Left kidney (tissue), 2 donors: ENCODE data around the gene FHAD1. TPM values are rescaled to one million over a fixed set of nuclear protein-coding genes. Genes with fewer than 3 reads are reported as not detected.
"Not testable (repeated sequence)": the region's sequence is repeated elsewhere in the genome, so short reads cannot be mapped to it uniquely, and the experiment has no call there.

ENCODE experiments used
- DNase-seq: peaks from one replicate; pipeline ENCODE4 v3.0.0-alpha.2; 2013
- polyA plus RNA-seq: library from polyadenylated mRNA; unstranded; fragments of 120-200 nt; gene quantifications from one replicate; pipeline ENCODE4 v1.2.1, GENCODE V29; 2013; ENCODE audit not compliant: insufficient read length

The FHAD1 gene
- polyA plus RNA-seq, 1 donor, result 3.7 TPM

DNA sequence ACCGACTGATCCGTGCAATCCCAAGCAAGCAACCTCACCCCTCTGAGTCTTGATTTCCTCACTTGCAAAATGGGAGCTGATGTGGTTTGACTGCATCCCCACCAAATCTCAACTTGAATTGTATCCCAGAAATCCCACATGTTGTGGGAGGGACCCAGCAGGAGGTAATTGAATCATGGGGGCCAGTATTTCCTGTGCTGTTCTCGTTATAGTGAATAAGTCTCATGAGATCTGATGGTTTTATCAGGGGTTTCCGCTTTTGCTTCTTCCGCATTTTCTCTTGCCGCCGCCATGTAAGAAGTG is 58.4 kb downstream of the FHAD1 start:
- DNase-seq, result no peak

DNA sequence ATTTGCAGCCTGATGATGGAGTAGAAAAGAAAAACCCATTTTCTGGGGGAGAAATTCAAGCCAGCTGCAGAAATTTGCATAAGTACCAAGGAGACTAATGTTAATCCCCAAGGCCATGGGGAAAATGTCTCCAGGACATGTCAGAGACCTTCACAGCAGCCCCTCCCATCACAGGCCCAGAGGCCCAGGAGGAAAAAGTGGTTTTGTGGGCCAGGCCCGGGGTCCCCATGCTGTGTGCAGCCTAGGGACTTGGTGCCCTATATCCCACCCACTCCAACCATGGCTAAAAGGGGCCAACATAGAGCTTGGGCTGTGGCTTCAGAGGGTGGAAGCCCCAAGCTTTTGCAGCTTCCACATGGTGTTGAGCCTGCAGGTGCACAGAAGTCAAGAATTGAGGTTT is 59.3 kb downstream of the FHAD1 start:
- not testable (repeated sequence) for DNase-seq

DNA sequence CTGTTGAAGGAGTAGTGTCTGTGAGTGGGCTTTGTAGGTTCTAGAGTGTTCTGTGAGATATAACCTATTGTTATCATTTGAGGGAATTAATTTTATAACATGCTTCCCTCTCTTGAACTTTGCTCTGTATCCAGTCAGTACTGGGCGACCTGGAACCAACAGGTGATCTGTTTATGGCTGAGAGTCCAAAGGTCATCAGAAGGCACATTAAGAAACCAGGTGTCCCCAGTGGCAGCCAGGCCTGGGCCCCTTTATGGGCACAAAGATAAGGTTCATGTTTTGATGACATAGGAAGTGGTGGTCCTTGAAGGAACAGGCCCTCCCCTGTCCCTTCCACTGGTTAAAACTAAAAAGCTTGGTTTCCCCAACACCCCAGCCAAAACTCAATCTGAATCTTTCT is 61.1 kb downstream of the FHAD1 start:
- DNase-seq, result no peak

DNA sequence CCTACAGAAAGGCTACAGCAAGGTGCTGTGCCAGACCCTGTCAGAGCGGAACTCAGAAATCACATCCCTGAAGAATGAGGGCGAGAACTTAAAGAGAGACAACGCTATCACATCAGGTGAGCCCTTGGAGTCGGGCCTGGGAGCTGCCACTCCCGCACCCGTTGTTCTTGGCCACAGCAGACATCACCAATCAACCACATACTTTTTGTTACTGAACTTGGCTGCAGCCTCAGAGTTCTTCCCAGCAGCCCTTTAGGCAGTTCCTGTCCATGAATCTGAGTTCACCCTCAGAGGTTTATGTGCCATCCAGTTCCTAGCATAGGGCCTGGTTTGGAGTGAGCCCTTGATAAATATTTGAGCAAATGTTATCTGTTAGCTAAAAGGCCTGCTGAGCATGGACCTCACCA is 61.6 kb downstream of the FHAD1 start:
- DNase-seq, result no peak

DNA sequence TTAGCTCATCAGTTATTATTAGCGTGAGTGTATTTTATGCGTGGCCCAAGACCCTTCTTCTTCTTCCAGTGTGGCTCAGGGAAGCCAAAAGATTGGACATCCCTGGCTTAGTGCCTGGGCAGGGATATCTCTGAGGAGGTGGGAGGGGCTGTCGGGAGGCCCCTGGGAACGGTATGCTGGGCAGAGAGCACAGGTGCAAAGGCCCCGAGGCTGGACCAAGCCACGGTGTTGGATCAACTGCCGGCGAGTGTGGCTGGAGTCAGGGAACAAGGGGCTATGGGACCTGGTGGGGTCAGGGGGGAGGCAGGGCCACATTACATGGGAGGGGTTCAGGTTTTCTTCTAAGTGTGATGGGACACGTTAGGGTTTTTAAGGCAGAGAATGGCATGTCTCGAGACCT is 62.7 kb downstream of the FHAD1 start:
- no peak for DNase-seq

DNA sequence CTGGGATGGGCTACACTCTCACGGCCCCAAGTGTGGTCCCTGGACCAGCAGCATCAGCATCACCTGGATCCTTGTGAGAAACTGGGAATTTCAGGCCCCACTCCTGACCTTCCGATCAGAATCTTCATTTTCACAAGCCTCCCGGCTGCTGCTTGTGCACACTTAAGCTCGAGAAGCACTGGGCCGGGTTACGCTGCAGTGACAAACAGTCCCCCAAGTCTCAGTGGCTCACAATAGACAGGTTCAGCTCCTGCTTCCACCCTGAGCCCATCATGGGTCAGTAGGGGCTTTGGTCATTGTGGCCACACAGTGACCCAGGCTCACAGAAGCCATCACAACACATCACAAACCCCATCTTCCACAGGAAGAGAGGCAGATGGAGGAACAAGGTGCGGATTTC is 63.5 kb downstream of the FHAD1 start:
- DNase-seq, result no peak

DNA sequence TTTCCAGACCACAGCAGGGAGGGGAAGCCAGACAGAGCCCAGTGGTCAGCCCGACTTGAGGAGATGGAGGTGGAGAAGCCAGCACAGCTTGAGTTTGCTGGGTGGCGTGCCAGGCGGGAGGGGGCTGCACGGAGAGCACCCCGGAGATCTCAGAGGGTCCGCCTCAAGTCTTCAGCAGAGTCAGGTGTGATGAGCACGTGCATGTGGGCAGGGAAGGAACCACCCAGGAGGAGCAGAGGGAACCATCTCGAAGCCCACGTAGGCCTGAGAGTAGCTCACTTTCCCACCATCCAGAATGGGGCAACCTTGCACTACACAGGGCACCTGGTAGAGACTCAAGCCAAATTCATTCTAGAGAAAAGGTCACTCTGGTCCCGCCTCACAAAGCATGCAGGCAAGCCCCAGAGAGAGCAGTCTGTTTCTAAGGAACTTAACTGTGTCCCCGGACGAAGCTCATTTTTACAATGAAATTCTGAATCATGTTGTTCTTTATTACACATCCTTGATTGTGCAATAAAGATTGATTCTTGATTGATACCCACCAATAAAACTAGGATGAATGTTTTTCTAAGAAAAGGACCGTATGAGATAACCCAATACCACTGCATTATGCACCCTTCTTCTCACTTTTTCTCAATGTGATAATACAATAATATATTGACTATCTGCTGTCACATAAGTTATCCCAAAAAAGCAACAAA is 64.2 kb downstream of the FHAD1 start:
- DNase-seq, result no peak

DNA sequence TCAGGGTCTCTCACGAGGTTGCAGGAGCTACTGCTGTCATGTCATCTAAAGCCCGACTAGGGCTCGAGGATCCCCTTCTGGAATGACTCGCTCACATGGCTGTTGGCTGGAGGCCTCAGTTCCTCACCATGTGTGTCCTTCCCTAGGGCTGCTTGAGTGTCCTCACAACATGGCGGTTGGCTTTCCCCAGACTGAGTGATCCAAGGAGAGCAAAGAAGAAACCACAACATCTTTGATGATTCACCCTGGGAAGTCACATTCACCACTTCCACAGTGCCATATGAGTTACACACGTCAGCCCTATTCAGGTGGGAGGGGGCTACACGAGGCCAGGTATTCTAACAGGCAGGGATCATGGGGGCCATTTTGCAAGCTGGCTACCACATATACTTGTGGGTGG is 64.9 kb downstream of the FHAD1 start:
- DNase-seq, result no peak

DNA sequence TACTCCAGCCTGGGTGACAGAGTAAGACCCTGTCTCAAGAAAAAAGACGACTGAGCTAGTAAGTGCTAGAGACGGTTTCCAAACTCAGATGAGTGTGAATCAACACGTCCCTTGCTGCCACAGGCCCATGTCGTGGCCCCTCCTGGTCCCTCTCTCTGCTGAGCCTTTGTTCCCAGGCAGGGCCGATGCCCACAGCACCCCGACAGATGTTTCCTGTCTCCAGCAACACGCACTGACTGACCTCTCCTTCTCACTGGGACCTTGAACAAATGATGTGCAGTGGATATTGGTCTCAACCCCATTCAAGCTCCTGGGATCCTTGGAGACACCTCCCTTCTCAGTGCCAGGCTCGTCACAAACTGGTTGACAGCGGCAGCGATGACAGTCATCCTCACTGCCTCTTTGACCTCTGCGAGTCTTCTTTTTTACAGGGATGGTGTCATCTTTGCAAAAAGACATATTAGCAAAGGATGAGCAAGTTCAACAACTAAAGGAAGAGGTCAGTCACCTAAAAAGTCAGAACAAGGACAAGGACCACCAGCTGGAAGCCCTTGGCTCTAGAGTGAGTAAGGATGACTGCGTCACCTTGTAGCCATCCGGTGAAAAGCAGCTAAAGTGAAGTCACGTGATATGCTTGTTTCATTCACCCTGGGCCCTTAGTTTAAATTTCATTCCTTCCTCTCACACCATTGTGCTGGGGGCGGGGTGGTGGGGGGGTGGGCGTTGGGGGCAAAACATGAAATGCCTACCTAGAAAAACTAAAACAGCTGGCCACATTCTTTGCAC is 65.8 kb downstream of the FHAD1 start:
- DNase-seq, result no peak

DNA sequence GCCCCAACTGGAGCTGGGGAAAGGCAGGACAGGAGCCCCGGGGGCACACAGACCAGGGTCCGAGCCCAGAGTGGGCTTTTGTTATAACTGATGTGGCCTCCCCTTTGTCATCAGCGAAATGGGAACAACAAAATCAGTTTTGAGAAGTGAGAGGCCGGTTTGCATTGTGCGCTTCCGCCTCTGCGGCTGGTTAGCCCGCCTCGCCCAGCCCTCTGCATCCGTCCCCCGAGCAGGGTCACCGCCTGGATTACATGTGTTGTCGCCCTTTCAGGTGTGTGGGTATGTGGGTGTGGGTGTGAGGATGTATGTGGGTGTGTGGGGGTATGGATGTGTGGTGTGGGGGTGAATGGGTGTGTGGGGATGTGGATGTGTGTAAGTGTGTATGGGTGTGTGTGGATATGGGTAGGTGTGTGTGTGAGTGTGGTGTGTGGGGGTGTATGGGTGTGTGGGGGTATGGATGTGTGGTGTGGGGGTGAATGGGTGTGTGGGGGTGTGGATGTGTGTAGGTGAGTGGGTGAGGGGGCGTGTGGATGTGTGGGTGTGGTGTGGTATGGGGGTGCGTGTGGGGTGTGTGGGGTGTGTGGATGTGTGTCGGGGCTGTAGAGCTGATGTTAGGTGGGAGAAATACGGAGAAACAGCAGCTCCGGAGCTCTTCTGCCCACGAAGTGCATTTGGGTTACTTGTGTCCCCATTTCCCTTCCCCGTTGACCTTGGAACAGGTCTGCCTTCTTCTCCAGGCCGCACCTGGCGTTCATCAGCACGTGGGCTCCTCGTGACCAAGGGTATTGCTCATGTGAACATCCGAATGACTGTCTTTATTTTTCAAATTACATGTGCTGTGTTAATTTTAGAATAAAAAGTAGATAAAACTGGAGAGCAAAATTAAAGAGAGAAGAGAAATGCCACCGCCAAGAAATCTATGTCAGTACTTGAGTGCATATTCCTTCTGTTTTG is 67.6 kb downstream of the FHAD1 start:
- no peak for DNase-seq

DNA sequence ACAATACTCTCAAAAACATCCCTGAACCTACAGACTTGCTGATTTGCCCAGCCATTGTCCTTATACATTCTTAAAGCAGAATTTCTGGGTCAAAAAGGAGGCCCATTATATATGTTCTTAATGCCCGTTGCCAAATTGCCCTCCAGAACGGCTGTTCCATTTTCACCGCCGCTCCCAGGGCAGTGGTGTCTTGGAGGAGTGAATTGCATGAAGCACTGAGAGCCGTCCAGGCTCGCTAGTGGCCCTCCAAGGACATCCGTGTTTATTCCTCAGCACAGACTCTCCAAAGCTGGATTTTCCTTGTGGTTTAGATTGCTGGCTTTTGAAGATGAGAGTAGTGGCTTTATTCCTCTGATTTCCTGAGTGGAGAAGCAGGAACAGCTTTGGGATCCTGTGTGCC is 68.8 kb downstream of the FHAD1 start:
- DNase-seq, result no peak

DNA sequence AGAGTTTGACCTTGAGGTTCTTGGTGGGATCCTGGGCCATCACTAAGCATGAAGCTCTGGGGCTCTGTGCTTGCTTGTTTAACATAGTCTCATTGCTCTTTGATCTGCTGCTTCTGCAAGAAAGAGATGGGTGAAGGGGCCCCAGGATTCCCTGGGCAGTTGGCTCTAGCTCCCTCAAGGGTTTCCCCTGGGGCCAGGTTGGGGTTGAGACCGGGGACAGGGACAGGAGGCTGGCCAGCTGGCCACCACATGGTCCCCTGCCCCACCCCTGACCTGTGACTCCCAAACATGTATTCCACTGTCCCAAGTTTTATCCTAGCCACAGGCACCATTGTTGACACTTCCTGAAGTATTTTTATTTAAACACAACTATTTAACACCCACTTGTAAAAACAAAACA is 69.5 kb downstream of the FHAD1 start:
- no peak for DNase-seq

DNA sequence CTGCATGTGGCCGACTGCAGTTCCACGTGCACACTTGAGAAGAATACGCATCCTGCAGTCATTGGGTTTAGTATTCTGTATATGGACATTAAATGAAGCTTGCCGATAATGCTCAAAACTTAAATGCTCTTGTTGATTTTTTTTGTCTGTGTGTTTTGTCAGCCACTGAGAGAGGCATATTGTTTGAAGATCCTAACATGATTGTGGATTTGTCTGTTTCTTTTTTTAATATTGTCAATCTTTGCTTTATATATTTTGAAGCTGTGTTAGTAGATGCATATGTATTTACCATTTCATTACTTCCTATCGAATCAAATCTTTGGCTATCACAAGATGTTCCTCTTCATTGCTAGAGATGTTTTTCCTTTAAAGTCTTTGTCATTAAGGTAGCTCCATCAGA is 73.2 kb downstream of the FHAD1 start:
- no peak for DNase-seq

DNA sequence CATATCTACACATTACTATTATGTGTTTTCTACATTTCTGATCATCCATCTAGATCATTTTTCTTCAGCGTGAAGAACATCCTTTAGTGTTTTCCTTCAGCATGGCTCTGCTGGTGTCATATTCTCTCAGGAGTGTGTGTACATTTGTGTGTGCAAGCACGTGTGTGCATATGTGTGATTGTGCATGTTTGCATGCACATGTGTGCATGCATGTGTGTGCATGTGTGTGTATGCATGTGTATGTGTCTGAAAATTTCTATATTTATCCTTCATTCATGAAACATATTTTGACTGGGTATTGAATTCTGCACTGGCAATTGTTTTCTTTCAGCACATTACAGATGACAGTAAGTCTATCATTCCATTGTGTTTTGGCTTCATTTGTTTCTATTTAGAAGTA is 74.6 kb downstream of the FHAD1 start:
- DNase-seq, result no peak

DNA sequence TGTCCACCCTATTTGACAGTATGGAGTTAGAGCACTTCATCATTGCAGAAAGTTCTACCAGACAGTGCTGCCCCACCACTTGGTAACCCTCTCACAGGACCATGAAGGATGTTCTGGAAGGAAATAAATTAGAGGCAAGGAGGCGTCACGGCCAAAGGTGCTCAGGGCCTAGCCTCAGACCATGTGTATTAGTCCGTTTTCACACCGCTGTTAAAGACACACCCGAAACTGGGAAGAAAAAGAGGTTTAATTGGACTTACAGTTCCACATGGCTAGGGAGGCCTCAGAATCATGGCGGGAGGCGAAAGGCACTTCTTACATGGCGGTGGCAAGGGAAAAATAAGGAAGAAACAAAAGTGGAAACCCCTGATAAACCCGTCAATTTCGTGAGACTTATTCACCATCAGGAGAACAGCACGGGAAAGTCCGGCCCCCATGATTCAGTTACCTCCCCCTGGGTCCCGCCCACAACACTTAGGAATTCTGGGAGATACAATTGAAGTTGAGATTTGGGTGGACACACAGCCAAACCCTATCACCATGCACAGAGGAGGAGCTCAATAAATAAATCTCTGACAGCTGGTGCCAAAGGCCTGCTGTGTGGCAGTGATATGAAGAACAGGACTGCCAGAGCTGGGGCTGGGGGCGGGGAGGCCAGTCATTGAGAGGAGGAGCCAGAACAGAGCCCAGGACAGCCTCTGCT is 75.8 kb downstream of the FHAD1 start:
- DNase-seq, result no peak

DNA sequence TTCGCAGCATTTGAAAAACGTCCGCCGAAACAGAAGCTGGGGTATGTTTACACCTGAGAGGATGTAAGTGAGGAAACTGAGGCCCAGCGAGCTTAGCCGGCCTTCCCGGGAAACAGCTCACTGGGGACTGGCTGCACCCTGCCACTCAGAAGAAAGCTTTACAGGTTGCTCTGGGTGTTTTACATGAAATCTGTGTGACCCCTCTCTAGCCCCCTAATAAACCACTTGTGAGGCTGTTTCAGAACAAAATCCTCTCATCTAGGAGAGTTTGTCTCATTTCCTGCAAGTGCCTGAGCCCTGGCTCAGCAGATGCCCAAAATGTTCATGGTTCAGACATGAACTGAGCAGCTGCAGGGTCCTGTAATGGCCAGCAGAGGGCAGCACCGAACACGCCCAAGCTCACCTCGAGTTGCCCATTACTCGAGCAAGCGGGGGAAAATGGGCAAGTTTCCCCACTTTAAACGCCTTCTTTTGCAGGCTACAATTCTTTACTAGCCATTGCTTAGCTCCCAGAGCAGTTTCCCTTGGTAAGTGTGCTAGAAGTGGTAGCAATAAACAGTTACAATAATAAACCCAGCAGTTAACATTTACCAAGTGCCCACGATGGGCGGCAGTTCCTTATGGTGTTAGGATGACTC is 76.4 kb downstream of the FHAD1 start:
- DNase-seq, result peak; percentile 72

DNA sequence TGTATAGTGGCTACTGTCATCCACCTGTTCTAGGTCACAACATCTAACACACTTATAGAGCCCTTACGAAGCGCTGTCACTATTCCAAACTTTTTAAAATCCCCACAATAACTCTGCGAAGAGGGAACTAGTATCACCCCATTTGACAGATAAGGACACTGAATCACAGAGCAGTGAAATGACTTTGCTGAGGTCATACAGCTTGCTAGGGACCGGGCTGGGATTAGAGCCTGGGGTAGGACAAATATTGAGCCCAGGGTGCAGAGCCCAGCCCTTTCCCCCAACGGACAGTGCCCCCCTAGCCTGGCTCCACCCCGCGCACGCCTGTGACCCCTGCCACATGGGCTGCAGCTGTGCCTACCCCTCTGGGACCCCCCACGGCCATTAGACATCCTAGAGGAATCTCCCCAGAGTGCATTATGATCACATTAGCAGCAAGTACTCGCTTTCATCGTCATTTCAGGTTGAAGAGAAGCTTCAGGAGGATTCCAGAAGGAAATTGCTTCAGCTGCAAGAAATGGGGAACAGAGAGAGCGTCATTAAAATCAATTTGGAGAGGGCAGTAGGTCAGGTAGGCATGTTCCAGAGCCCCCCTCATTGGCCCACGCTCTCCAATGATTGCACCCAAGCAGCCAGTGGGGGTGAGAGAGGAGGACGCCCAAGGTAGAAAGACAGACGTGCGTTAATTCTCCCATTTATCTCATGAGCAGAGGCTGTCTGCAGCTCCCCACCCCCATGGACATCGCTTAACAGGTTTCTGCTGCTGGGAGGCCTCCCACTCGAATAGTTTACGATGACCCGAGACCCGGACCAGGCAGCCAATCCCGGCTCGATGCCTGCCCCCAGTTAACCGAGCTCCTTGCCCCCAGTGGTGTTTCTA is 77.2 kb downstream of the FHAD1 start:
- DNase-seq, result peak; percentile 44

DNA sequence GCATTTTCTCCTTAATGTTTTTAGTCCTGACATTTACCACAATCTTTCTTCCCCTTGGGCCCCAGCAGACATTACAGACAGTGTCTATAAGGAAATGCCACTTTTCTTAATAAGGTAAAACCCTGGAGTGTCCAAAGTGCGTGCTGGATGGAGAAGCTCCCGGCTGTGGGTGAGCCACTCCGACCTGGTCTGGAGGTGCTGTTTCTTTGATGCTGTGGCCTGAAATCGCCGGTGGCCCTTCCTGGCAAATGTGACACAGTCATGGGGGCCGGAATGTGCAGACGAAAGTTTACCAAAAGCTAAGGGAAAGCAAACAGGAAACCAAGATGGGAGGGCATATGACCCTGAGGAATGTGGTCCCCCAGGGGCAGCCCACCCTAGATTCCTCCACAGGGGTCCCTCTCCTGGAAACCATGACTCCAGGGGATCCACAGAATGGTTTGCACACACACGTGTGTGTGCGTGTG is 77.9 kb downstream of the FHAD1 start:
- DNase-seq, result no peak

DNA sequence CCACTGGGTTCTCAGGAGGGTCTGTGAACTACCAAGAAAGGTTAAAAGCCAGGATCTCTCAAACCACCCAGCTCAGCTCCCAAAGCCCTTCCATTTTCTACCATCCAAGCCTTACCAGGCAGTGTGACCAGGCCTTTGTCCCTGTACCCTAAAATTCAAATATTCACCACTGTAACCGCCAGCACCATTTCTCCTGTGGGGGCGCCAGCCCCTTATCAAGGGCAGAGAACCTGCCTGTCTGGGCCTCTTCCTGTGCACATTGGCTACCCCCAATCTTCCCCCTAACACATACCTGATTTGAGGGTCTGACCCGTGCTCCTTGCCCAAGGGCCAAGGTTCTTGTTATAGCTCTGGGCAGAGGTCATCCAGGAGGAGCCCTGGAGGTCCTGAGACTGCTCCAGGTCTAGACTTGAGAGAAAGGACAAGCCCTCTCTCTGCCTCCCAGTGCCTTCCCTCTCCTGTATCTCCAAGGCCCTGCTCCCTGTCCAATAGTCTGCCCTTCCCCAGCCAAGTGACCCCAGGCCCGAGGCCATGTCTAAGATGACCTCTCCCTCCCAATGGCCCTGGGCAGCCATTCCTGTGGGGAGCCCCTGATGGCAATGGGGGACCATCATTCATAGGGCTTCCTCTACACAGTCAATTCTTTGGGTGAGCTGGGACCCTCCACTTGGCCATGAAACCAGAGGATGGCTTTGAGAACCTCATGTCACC is 78.5 kb downstream of the FHAD1 start:
- DNase-seq, result no peak
